ENCODE data around the gene EDA. TPM values are rescaled to one million over a fixed set of nuclear protein-coding genes. Genes with fewer than 3 reads are reported as not detected.

Gene EDA
- total and polyA plus RNA-seq, 2 donors (not counting 1 experiment from before 2014, with no cell fraction given): 0.04 to 1.2 TPM

DNA sequence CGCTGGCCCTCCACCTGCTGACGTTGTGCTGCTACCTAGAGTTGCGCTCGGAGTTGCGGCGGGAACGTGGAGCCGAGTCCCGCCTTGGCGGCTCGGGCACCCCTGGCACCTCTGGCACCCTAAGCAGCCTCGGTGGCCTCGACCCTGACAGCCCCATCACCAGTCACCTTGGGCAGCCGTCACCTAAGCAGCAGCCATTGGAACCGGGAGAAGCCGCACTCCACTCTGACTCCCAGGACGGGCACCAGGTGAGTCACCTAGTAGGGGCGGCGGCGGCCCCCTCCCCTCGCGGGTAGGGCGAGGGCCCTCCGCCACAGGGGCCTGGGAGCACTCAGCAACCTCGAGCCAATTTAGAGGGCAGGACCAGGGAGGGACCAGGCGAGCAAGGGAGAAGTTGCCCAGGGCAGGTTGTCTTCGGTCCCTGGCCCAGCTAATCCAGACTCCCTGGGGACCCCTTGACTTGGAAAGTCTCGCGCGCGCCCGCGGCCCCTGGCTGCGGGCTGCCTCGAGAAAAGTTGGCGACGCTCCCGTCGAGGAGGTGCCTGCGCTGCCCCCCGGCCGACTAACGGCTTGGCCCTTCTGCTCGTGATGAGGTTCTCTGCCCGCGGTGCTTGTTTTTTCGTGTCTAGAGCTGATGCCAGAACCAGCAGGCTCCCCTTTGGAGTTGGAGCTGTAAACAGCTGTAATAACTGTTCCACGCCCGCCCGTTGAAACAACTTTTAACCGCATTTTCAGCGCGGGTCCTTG is 717 bp downstream of the EDA start:
- Mint-ChIP-seq H3K4me3 (peak overlapping the region; percentile 84), H3K4me1 (peaks cover 5% of the 10 kb centered on the region), H3K27ac (peak overlapping the region; percentile 46), H3K27me3 (peaks cover 26% of the 10 kb centered on the region), H3K9me3 (ENCODE audit: insufficient read depth) (no peaks in the 10 kb centered on the region)
- no peak for ATAC-seq (ENCODE audit: low read depth)
- H3K9me3 ChIP-seq (ENCODE audit: control extremely low read depth in 1 of 3, control insufficient read depth in 2 of 3, insufficient read depth in 1 of 3, low read length in 2 of 3): peaks cover 0 to 3% (median 0%) of the 10 kb centered on the region in 3 donors
- peak overlapping the region; percentile 47 for H3K9ac ChIP-seq (ENCODE audit: low read length)
- peak overlapping the region; percentile 53 for H2AFZ ChIP-seq (ENCODE audit: insufficient read depth, low read depth, low read length, poor library complexity, severe bottlenecking)
- CTCF ChIA-PET: interaction anchor here (3.0 kb wide), 1 partner anchor 78 kb away, joined by 15 read pairs; no protein-coding TSS in a partner anchor
- peak overlapping the region; percentile 69 for H3K4me2 ChIP-seq (replicated peaks; ENCODE audit: low read depth, low read length, poor library complexity, severe bottlenecking)
- H4K20me1 ChIP-seq (ENCODE audit: control insufficient read depth, insufficient read depth, low read length, poor library complexity, severe bottlenecking): no peaks in the 10 kb centered on the region
- H3K4me3 ChIP-seq (ENCODE audit: control extremely low read depth in 1 of 5, extremely low read depth in 1 of 5, insufficient read depth in 1 of 5, low read depth in 2 of 5, low read length in 4 of 5): peak overlapping the region in 3 of 5 experiments; percentile 32 to 43 (median 33)
- no peaks in the 10 kb centered on the region for H3K79me2 ChIP-seq (ENCODE audit: control insufficient read depth, insufficient read depth, low read length)
- H3K4me1 ChIP-seq (ENCODE audit: control insufficient read depth in 2 of 2, insufficient read depth in 2 of 2, low read length in 2 of 2): peaks cover 0 to 7% of the 10 kb centered on the region in 2 donors
- H3K27me3 ChIP-seq (replicated peaks in 1 of 4; ENCODE audit: control extremely low read depth in 1 of 4, control insufficient read depth in 3 of 4, insufficient read depth in 4 of 4, low read length in 3 of 4): peaks cover 0 to 16% (median 6%) of the 10 kb centered on the region in 4 experiments
- POLR2A ChIA-PET: interaction anchor here (0.6 kb wide), 1 partner anchor 789 kb away, joined by 9 read pairs; no protein-coding TSS in a partner anchor
- TF ChIP-seq EZH2 (IDR thresholded peaks at IDR 0.05; ENCODE audit: borderline replicate concordance, insufficient read depth, low read depth, low read length, poor library complexity, severe bottlenecking): no peak
- no peak for TF ChIP-seq CTCF (IDR thresholded peaks at IDR 0.05)
- 4% methylated on average over 45 of the region's 53 CpGs for WGBS (ENCODE audit: insufficient coverage)
- no peaks in the 10 kb centered on the region for H3K36me3 ChIP-seq (replicated peaks in 1 of 2; ENCODE audit: control extremely low read depth in 1 of 2, control insufficient read depth in 1 of 2, extremely low read depth in 1 of 2, insufficient read depth in 2 of 2, low read length in 1 of 2)
- no peak for DNase-seq
- intact Hi-C loops (cut with micrococcal nuclease): loop anchor here (5.0 kb wide), 1 partner anchor 789 kb away; the partner anchor contains the start of gene EFNB1
- H3K27ac ChIP-seq (ENCODE audit: low read length in 2 of 2): no peak overlapping the region

GRCh38 chrX:69618803-69619202 is 2.9 kb downstream of the EDA start:
- ChIA-PET CTCF (interaction anchor here (1.3 to 3.0 kb wide), 2 partner anchors 12 to 80 kb away, joined by 3 to 15 read pairs; no protein-coding TSS in a partner anchor), POLR2A (no interaction called here)
- intact Hi-C loops (cut with micrococcal nuclease): loop anchor here (2.0 to 5.0 kb wide), 2 partner anchors 80 to 792 kb away; partner anchors contain the start of gene EFNB1

More at GRCh38 chrX:69618803-69619202, 2.9 kb downstream of the EDA start:
- H3K79me2 ChIP-seq (ENCODE audit: control insufficient read depth, insufficient read depth, low read length): no peaks in the 10 kb centered on the region
- WGBS (ENCODE audit: insufficient coverage): no CpG with 5 or more reads among the region's 1 CpG
- DNase-seq (no peak), ATAC-seq (ENCODE audit: low read depth) (no peak)
- H3K4me2 ChIP-seq (replicated peaks; ENCODE audit: low read depth, low read length, poor library complexity, severe bottlenecking): no peak overlapping the region
- Mint-ChIP-seq H3K27me3 (peaks cover 21% of the 10 kb centered on the region), H3K9me3 (ENCODE audit: insufficient read depth) (no peaks in the 10 kb centered on the region), H3K27ac (no peak overlapping the region), H3K4me1 (peaks cover 5% of the 10 kb centered on the region), H3K4me3 (no peak overlapping the region)
- peaks cover 0 to 3% (median 2%) of the 10 kb centered on the region in 3 donors for H3K9me3 ChIP-seq (ENCODE audit: control extremely low read depth in 1 of 3, control insufficient read depth in 2 of 3, insufficient read depth in 1 of 3, low read length in 2 of 3)
- TF ChIP-seq CTCF (IDR thresholded peaks at IDR 0.05) (peak; percentile 13), EZH2 (IDR thresholded peaks at IDR 0.05; ENCODE audit: borderline replicate concordance, insufficient read depth, low read depth, low read length, poor library complexity, severe bottlenecking) (no peak)
- H3K9ac ChIP-seq (ENCODE audit: low read length): no peak overlapping the region
- H2AFZ ChIP-seq (ENCODE audit: insufficient read depth, low read depth, low read length, poor library complexity, severe bottlenecking): no peak overlapping the region
- no peak overlapping the region for H3K27ac ChIP-seq (ENCODE audit: low read length in 2 of 2)
- H4K20me1 ChIP-seq (ENCODE audit: control insufficient read depth, insufficient read depth, low read length, poor library complexity, severe bottlenecking): no peaks in the 10 kb centered on the region
- no peak overlapping the region for H3K4me3 ChIP-seq (ENCODE audit: control extremely low read depth in 1 of 5, extremely low read depth in 1 of 5, insufficient read depth in 1 of 5, low read depth in 2 of 5, low read length in 4 of 5)
- H3K36me3 ChIP-seq (replicated peaks in 1 of 2; ENCODE audit: control extremely low read depth in 1 of 2, control insufficient read depth in 1 of 2, extremely low read depth in 1 of 2, insufficient read depth in 2 of 2, low read length in 1 of 2): no peaks in the 10 kb centered on the region
- H3K27me3 ChIP-seq (replicated peaks in 1 of 4; ENCODE audit: control extremely low read depth in 1 of 4, control insufficient read depth in 3 of 4, insufficient read depth in 4 of 4, low read length in 3 of 4): peaks cover 0 to 16% (median 6%) of the 10 kb centered on the region in 4 experiments
- H3K4me1 ChIP-seq (ENCODE audit: control insufficient read depth in 2 of 2, insufficient read depth in 2 of 2, low read length in 2 of 2): peaks cover 0 to 7% of the 10 kb centered on the region in 2 donors
